CD4-positive, alpha-beta T cell (primary cell): Measurements from ENCODE around the gene DUSP9. TPM values are rescaled to one million over a fixed set of nuclear protein-coding genes. Genes with fewer than 3 reads are reported as not detected.

ENCODE experiments used
- ATAC-seq: fragments of 200-7000 bp; cut with Tn5 transposase; one replicate; pipeline ENCODE4 v1.10.0; 2022; ENCODE audit warnings: mild to moderate bottlenecking; ENCODE audit not compliant: poor library complexity
- CTCF ChIA-PET: fragments of 350-600 bp; sonication (Branson Sonifier 250); formaldehyde crosslinking; loops from one replicate; lab custom pipeline; 2021; ENCODE audit warnings: antibody characterized with exemption, inconsistent platforms; lab: Charles Lee
- POLR2A ChIA-PET: fragments of 350-600 bp; sonication (Branson Sonifier 250); formaldehyde crosslinking; loops from one replicate; lab custom pipeline; 2021; ENCODE audit warnings: antibody characterized with exemption, inconsistent platforms; lab: Charles Lee
- DNase-seq, 14 experiments: peaks; one replicate each; pipeline ENCODE4 v3.0.0-alpha.2; 2013 to 2020; ENCODE audit warnings: mixed read lengths in 2 of 14
- H3K27ac ChIP-seq, 2 donors: one replicate each; pipeline versions ENCODE4 v1.5.1 to v1.7.0; 2013; ENCODE audit warnings: low read length in 2 of 2, low read depth in 1 of 2, mild to moderate bottlenecking in 1 of 2
- H3K27me3 ChIP-seq, 2 experiments: 1 replicate in 1 of 2; 2 replicates in 1 of 2; pipeline versions ENCODE4 v1.6.1 to v1.7.0; 2013; ENCODE audit warnings: low read length in 2 of 2, control low read depth in 1 of 2, mild to moderate bottlenecking in 1 of 2, moderate library complexity in 1 of 2; ENCODE audit not compliant: insufficient read depth in 2 of 2, control insufficient read depth in 1 of 2
- H3K36me3 ChIP-seq: one replicate; pipeline ENCODE4 v1.6.1; 2013; ENCODE audit warnings: low read length, control low read depth; ENCODE audit not compliant: insufficient read depth
- H3K4me1 ChIP-seq: one replicate; pipeline ENCODE4 v1.6.1; 2013; ENCODE audit warnings: low read length, control low read depth; ENCODE audit not compliant: insufficient read depth
- H3K4me3 ChIP-seq: one replicate; pipeline ENCODE4 v1.5.1; 2013; ENCODE audit warnings: mild to moderate bottlenecking, low read length, moderate library complexity
- H3K9me3 ChIP-seq, 2 experiments: 1 replicate in 1 of 2; 2 replicates in 1 of 2; pipeline versions ENCODE4 v1.6.1 to v1.7.0; 2013; ENCODE audit warnings: low read length in 2 of 2, mild to moderate bottlenecking in 2 of 2, control low read depth in 1 of 2, moderate library complexity in 1 of 2; ENCODE audit not compliant: control insufficient read depth in 1 of 2, insufficient read depth in 1 of 2
- H3K27ac Mint-ChIP-seq: one replicate; pipeline ENCODE4 v1.8.0; 2020; ENCODE audit warnings: mixed read lengths
- H3K27me3 Mint-ChIP-seq: one replicate; pipeline ENCODE4 v1.8.0; 2021; ENCODE audit warnings: mixed read lengths
- H3K36me3 Mint-ChIP-seq: one replicate; pipeline ENCODE4 v1.8.0; 2021; ENCODE audit warnings: low read depth, mixed read lengths
- H3K4me1 Mint-ChIP-seq: one replicate; pipeline ENCODE4 v1.8.0; 2021; ENCODE audit warnings: low read depth, mixed read lengths
- H3K4me3 Mint-ChIP-seq: one replicate; pipeline ENCODE4 v1.8.0; 2020; ENCODE audit warnings: mild to moderate bottlenecking, mixed read lengths
- H3K9me3 Mint-ChIP-seq: one replicate; pipeline ENCODE4 v1.8.0; 2020; ENCODE audit warnings: mixed read lengths
- CTCF ChIP-seq: fragments of 200-600 bp; IDR thresholded peaks from one replicate; pipeline ENCODE4 v1.8.0; 2022; ENCODE audit warnings: antibody characterized with exemption, mild to moderate bottlenecking
- intact Hi-C, 2 experiments: fragments of 100-400 bp; cut with DNase I in 1 of 2; cut with micrococcal nuclease in 1 of 2; formaldehyde crosslinking; loops; one replicate each; pipeline versions ENCODE4 v1.15.1 to v1.9.0; 2023 to 2025; cut with DNase I, micrococcal nuclease
- total RNA-seq, 174 experiments: library from RNA in 2 of 174; stranded (reverse) in 2 of 174; gene quantifications; one replicate each; pipeline ENCODE4 v1.2.3 and lab custom pipeline; 2021 to 2026

Gene DUSP9
- total RNA-seq, 2 experiments from 2014 or later, result not detected

GRCh38 chrX:153606503-153606902 lies 40.5 kb upstream of the DUSP9 start:
- Histone ChIP-seq H3K9me3 (no peaks in the 10 kb centered on the region), H3K4me3 (no peak overlapping the region), H3K36me3 (no peaks in the 10 kb centered on the region), H3K27me3 (no peaks in the 10 kb centered on the region), H3K4me1 (peaks cover 22% of the 10 kb centered on the region), H3K27ac (no peak overlapping the region)
- intact Hi-C loops, result loop anchor here in 1 of 2 experiments (5.0 kb wide), 1 partner anchor 54 kb away; no protein-coding TSS in a partner anchor
- DNase-seq (no peak), ATAC-seq (no peak)
- TF ChIP-seq CTCF, result no peak
- ChIA-PET CTCF (no interaction called here), POLR2A (no interaction called here)
- H3K9me3 Mint-ChIP-seq, result no peaks in the 10 kb centered on the region
- no peak overlapping the region for H3K27ac Mint-ChIP-seq
- no peaks in the 10 kb centered on the region for H3K27me3 Mint-ChIP-seq
- H3K4me1 Mint-ChIP-seq, result peaks cover 14% of the 10 kb centered on the region
- no peak overlapping the region for H3K4me3 Mint-ChIP-seq
- H3K36me3 Mint-ChIP-seq, result no peaks in the 10 kb centered on the region

DNA sequence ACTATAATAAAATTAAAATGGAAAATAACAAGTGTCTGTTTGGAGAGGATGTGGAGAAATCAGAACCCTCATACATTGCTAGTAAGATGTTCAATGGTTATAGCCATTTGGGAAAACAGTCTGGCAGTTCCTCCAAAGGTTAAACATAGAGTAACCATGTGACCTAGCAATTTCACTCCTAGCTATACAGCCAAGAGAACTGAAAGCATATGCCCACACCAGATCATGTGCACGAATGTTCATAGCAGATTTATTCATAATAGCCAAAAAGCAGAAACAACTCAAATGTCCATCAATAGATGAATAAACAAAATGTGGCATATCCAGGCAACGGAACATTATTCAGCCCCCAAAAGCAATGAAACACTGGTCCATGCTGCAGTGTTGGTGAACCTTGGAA lies 38.6 kb upstream of the DUSP9 start:
- no peak for DNase-seq
- Mint-ChIP-seq H3K4me1 (peaks cover 7% of the 10 kb centered on the region), H3K36me3 (no peaks in the 10 kb centered on the region), H3K27ac (no peak overlapping the region), H3K9me3 (no peaks in the 10 kb centered on the region), H3K27me3 (no peaks in the 10 kb centered on the region), H3K4me3 (peak overlapping the region; percentile 83)
- no peaks in the 10 kb centered on the region for H3K27me3 ChIP-seq
- CTCF ChIA-PET, result no interaction called here
- no peaks in the 10 kb centered on the region for H3K9me3 ChIP-seq
- ATAC-seq, result no peak
- peaks cover 18% of the 10 kb centered on the region for H3K4me1 ChIP-seq
- no peak overlapping the region for H3K4me3 ChIP-seq
- H3K36me3 ChIP-seq, result no peaks in the 10 kb centered on the region
- no peak for TF ChIP-seq CTCF
- intact Hi-C loops, result loop anchor here in 1 of 2 experiments (5.0 kb wide), 1 partner anchor 56 kb away; no protein-coding TSS in a partner anchor
- POLR2A ChIA-PET, result no interaction called here
- no peak overlapping the region for H3K27ac ChIP-seq

GRCh38 chrX:153608806-153609205 lies 38.2 kb upstream of the DUSP9 start:
- CTCF ChIA-PET, result interaction anchor here (1.1 to 2.2 kb wide), 3 partner anchors 9 to 667 kb away, joined by 4 to 11 read pairs (median 4); partner anchors contain the start of gene CCNQ
- DNase-seq (no peak), ATAC-seq (no peak)
- Mint-ChIP-seq H3K27ac (no peak overlapping the region), H3K27me3 (no peaks in the 10 kb centered on the region), H3K4me3 (peak overlapping the region; percentile 83), H3K36me3 (no peaks in the 10 kb centered on the region), H3K9me3 (no peaks in the 10 kb centered on the region), H3K4me1 (peaks cover 3% of the 10 kb centered on the region)
- POLR2A ChIA-PET, result interaction anchor here (1.6 kb wide), 1 partner anchor 38 kb away, joined by 6 read pairs; the partner anchor contains the start of gene DUSP9
- H3K9me3 ChIP-seq, result no peaks in the 10 kb centered on the region
- intact Hi-C loops, result loop anchor here in 1 of 2 experiments (5.0 kb wide), 1 partner anchor 57 kb away; no protein-coding TSS in a partner anchor
- H3K4me1 ChIP-seq, result peaks cover 14% of the 10 kb centered on the region
- no peak overlapping the region for H3K4me3 ChIP-seq
- no peaks in the 10 kb centered on the region for H3K36me3 ChIP-seq
- TF ChIP-seq CTCF, result no peak
- H3K27me3 ChIP-seq, result no peaks in the 10 kb centered on the region
- H3K27ac ChIP-seq, result no peak overlapping the region
